ENCODE measurements around the gene DSTN.

DSTN gene

DNA sequence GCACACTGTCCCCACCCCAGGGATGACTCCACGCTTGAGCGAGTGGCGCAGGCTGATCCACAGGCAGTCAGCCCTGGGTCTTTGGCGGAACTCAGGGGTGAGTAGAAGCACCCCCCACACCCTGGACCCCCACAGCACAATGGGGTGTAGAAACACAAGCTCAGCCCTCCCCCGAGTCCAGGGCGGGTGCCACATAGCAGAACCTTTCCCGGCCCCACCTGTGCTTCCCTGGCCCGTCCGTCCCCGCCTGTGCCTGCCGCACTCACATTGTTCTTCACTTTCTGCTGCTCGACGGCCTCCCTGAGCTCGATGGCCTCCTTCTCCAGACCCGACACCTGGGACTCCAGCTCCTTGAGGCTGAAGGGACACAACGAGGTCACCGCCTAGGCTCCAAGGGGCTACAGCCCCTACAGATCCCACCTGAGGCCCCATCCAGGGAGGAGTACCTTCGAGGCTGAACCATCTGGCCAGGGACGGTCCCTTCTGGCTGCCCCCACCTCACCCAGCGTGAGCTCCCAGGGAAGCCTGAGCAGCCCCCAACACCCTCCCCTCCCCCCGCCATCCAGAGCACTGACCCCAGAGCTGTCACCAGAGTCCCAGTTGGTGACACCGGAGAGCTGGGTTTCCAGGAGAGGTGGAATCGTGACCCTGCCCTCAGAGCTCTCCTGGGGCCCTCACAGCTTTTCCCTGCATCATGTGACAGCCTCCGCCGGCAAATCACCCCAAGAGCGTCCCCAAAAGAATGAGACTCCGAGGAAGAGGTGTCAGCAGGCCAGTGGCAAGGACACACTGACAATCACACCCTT, 55.6 kb downstream of the DSTN start:
- no peak for DNase-seq

DNA sequence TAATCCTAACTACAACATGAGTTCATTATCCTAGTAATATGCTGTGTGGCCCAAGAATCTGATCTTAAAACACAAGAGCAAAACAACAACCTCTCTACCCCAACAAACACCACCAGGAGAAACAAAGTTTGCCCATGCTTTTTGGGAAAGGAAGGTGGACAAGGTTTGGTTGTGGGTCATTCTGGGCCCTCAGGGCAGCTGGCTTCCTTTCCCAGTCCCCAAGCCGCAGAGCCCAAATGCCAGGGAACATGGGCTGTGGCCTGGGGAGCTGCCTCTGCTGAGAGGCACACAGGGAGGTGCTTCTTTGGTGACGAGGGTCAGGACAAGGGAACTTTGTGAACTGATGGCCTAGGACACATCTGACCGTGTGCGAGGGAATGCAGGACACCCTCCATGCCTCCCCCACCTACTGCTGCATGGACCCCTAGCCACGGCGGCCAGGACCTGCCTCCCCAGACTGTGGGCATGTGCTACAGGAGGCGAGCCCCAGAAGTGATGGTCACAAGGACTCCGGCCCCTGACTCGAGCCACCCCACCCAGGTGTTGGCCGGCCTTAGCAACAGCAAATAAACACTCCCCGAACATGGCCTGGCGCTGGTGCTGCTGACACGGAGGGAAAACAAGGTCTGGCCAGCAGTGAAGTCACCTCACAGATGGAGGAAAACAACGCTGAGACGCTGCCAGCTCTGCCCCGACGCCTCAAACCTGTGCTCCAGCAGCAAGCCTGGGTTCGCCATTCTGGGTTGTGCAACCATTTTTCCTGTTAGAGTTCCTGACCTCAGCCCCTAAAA, 56.5 kb downstream of the DSTN start:
- DNase-seq, result no peak

DNA sequence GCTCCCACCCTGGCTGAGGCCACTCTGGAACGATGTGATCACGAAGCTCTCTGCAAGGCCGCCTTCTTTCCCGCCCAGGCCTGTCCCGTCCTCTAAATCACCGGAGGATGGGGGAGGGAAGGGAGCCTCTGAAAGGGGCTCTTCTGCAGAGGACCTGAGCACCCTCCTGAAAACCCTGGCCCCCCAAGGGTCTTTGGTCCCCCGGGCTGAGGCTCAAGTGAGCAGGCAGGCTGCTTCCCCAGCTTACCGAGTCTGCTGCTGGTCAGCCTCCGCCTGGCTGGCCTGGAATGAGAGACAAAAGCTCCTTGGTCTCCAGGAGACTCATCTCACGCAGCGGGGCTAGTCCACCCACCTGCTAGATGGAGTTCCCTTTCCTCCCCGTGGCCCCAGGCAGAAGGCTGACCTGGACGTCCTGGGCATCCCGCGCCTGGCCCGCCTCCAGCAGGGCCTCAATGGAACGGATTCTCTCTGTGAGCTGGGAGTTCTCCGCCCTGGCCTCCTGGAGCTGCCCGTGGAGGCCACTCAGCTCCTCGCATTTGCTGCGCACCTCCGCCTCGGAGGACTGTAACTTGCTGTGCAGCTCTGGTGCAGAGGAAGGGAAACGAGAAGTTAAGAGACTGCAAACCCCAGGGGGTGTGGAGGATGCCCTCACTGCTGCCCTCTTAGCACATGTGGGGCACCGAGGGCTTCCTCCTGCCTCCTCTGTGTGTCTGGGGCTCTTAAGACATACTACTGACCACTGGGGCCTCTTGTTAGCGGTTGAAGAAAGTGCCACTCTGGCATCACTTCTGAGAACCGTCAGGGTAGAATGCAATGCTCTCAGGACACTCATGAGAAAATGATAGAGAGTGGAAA, 57.5 kb downstream of the DSTN start:
- no peak for DNase-seq

DNA sequence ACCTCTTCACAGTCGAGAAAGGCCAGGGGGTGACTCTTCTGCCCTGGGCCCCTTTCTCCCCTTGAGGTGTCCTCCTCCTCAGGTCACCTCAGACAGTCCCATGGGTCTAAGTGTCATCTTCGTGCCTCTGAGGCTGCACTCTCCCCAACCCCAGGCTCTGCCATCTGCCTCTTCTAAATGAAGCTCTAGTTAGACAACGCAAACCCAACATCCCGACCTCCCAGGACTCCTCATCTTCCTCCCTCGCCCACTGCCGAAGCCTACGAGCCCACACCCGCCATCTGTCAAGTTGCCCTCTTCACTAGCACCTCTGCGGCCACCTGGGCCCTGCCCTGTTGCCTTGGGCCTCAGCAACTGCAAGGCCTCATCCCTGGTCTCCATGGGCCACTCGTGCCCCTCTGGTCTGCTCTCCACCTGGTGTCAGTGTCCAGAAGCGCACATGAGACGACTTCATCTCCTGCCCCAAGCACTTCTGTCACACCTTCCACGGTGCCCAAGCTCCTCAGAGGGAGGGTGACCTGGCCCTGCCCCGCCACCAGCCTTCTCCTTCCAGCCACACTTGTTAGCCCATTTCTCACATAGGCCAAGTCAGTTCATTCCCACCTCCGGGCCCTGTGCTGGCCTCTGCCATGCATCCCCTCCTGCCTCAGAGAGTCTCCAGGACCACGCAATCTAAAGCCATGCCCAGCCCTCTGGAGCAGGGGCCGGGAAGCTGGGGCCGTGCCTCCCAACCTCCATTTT, 58.4 kb downstream of the DSTN start:
- DNase-seq, result no peak

DNA sequence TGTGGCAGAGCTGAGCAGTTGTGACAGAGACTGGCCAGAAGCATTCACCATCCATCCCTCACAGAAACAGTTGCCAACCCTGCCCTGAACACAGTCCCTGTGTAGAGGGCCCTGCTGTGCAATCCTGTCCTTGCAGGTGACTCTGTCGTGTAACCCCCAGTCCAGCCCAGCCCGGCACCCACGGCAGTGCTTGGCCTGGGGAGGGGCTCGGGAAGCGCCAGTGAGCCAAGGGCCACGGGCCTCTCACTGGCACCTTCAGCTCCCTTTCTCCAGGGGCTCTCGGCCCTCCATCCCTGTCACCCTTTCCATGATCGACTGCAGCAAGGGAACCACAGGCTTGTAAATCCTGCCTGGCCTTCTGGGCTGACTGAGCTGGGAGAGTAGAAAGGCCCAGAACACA, 59.1 kb downstream of the DSTN start:
- DNase-seq, result no peak

DNA sequence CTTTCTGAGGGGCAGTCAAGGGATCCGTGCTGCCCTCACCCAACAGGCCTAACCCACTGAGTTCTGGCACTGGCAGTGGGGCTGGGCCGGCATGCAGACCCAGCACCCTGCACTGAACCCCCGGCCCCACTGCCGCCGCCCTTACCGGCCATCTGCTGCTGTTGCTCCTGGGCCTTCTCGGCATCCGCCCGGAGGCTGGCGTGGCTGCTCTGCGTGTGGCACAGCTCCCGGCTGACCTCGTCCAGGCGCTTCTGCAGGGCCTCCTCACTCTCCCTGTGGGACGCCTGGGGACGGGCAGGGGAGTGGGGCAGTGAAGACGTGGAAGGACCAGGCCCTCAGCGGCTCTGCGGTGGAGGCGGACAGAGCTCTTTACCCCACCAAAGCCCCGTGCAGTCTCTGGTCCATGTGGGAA, 59.8 kb downstream of the DSTN start:
- no peak for DNase-seq

DNA sequence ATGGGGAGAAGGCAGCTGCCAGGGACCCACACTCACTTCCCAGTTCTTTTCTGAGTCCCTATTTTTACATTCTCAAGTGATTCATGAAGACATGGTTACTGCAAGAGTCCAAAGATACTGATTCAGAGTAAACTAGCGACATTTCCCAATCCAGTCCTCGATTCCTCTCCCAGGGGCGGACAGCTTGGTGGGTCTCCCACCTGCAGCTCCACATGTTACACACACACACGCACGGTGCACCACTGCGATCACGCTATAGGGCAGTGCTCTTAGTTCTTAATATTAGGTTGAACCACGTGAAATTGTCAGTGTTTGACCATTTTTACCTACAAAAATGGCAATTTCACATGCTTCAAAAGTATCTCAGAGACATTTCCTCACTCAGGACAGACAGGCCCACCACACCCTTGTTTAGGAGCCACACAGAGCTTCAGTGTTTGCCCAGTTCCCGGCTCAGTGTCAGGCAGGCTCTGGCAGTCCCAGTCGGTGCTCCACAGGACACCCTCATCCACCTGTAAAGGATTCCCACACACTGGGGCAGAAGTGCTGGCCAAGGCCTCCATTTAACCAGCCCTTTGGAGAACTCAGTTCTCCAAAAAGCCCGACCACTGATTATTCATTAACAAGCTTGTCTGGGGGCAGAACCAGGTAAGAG, 60.4 kb downstream of the DSTN start:
- DNase-seq, result no peak

DNA sequence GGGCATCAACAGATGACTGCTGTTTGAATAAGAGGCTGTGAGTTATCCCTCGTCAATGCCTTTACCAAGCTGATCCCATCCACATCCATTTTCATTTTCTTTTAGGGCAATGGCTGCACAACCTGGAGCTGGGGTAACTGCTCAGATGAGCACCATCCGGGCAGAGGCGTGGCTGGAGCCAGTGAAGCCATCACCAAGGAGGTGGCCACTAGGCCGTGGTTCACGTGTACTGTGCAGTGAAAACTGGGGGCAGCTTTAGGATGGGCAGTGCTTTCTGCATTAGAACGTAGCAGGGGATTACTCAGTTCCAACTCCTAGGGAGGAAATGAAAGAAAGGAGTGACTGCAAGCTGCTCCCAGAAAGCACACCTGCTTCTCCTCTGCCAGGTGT, 60.9 kb downstream of the DSTN start:
- no peak for DNase-seq

DNA sequence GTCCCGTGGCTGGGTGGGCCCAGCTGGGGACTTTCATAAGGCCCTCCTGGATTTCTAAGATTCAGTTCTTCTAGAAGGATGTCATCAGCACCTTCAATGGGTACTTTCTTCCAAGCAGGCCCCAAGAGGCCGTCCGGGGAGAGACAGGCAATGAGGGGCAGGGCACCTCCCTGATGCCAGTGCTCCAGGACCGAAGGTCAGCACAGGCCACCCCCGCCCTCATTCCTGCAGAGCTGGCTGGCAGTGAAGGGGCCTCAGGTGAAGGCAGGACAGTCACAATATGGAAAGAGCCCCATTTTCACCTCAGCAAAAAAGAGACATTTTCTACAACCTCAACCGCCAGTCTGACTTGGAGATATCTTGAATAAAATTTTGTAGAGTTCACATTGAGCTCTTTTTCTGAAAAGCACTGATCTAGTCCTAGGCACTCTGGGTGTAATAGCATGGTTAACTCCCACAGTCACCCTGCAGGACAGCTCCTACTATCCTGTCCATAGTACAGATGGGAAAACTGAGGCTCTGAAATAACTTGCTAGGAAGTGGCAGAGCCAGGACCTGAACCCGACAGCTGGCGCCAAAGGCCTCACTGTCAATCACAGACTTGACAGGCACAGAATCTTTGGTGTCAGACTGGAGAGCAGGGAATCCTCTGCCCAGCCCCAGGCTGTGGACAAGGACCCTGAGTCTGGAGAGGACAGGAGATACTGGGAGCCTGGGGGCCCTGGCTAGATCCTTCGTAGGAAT, 61.9 kb downstream of the DSTN start:
- no peak for DNase-seq

DNA sequence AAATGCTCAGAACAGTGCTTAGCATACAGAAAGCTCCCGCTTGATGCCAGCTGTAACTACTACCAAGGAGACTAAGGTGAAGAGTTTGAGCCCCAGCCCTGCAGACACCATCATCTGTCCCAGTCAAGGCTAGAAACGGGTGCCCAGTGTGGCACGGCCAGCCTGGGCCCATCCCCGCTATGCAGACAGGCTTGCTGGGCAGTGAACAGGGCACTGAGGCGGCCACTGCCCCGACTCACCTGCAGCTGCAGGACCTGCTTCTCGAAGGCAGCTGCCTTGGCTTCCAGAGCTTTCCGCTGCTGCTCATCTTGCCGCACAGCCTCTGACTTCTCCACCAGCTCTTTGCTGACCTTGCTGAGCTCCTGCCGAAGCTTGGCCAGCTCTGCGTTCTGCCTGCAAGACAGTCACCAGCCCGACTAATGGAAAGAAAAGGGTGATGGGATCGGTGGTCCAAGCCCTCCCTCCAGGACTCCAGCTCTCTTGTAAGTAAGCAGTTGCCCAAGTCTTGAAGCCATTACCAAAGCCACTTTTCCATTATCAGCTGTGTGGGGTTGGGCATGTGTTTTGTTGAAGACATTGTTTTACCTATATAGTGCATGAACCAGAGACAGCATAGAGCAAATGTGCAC, 63.5 kb downstream of the DSTN start:
- no peak for DNase-seq

DNA sequence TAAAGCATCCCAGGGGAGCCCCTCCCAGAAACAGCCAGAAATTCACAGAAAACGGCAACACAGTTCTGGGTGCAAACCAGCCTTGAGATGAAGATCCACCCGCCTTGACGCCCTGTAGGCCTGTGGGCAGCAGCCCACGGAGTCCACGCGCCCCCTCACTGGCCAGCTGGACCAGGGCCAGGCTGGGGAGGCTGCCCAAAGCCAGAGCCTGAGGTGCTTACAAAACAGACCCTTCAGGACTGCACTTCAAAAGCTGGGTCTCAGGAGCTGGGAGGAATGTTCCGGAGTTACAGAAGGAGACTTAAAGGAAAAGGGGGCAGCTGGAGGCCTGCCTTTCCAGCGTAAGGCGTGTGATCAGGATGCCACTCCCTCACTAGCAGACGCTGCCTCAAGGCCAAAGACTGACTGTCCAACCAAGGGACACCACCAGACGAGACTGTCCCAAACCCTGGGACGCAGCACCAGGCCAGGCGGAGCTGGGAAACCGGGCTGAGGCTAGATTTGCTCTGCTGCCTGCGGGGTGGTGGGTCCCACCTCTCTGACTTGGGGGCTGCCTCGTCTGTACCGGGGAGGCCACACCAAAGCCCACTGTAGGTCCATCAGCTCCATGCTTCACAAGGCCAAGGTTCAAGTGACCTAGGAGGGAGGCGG, 64.1 kb downstream of the DSTN start:
- DNase-seq, result no peak

DNA sequence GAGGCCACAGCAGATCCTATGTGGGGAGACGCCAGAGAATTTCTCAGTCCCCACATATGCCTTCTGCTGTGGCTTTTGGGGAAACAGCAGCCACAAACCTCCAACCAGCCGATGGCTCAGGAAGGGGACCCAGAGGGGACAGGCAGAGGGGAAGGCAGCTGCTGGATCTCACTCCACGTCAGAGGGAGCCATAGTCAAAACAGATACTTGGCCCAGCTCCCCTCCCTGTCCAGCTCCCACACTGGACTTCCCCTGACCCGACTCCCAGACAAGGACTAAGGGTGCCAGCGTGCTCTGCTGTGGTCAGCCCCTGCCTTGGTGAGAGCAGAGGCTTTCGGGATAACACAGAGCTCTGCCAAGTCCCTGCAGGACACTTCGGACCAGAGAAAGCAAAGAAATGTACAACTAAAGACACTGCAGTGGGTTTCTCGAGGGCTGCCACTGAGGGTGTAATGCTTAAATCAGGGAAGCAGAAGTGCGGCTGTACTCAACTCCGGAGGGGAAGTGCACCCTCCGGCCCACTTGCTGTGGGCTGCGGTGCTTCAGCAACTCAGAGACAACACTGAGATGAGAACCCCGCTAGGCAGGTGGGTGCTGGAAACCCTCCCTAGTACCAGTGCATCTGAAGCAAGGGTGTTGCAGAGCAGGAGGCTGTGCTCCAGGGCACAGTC, 64.9 kb downstream of the DSTN start:
- DNase-seq, result no peak

DNA sequence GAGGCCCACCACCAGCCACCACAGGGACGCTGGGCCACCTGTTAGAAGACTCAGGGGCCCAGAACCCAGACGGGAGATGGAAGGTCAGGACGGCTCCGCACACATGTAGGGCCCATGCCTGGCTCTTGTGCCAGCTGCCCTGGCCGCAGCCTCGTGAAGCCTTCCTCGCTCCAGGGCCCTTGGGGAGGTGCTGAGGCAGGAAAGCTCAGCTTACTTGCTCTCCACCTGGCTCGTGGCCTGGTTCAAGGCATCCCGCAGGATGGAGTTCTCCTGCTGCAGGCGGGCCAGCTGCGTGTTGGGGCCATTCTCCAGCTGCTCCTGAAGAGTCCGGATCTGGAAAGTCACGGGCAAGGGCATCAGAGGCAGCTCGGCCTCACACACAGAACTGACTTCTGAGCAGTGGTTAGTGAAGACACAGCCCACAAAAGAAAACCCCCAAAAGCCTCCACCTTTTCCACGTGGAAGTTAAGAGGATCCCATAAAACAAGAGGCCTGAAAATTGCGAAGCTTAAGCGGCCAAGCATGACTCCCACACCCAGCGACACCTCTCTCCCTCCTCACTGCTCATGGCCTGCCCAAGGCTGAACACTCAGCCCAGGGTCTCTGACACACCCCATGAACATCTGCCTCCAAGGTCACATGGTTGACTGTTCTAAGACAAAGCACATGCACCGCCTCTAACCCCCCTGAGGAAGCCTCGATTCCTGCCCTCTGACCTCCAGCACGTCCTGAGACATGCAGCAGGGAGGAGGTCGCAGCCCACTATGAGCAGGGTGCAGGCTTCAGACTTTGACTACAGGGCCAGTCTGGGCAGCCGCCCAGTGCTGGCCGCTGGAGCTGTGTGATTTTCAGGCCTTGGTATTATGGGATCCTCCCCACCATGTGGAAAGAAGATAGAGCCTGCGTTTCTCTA, 65.7 kb downstream of the DSTN start:
- no peak for DNase-seq

DNA sequence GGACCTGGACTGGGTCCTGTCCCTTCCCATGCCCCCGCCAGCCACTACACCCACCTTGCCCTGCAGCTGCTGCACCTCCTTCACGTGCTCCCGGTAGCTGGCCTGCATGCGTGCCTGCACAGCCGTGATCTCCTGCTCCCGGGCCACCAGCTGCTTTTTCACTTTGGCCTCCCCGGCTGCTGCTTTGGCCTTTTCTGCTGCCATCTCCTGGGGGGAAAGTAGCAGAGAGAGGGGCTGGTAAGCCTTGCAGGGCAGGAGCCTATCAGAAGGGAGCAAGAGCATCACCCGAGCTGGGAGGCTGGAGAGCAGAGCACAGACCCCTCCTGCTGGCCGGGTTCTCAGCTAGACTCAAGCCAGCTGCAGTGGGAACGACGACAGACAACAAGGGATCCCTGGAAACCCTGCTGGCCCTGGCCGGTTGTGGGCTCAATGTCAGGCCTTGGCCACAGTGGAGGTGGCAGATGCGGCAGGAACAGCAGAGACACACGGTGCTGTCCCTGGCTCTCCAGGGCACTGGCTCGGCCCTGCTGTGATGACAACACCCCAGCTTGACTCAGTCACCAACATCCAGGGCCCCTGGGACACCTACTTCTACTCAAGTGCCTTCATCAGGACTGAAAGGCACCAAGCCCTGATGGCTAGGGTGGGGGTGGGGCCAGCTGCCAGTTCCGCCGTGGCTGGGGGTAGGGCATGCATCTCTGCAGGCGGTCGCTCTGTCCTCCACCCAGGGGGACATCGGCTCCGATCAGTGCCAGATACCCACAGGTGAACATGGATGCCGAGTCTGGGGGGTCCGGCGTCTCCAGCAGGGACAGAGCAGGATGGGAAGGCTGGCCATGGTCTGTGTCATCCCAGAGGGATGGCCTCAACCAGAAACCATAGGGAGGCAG, 66.9 kb downstream of the DSTN start:
- no peak for DNase-seq

DNA sequence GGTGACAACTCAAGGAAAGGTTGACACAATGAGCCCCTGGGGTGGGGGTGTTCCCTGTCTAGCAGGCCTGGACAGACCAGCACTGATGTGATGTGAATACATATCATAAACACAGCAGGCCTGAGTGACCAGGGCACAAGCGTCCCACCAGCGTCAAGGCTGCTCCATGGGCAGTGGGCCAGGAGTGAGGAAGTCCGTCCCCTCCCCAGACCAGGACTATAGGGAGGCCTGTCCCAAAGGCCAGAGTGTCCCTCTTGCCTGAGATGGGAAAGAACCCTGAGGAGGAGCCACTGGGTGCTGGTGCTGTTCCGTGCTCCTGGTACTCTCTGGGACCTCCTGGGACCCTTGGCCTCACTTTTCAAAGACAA, 67.5 kb downstream of the DSTN start:
- no peak for DNase-seq

DNA sequence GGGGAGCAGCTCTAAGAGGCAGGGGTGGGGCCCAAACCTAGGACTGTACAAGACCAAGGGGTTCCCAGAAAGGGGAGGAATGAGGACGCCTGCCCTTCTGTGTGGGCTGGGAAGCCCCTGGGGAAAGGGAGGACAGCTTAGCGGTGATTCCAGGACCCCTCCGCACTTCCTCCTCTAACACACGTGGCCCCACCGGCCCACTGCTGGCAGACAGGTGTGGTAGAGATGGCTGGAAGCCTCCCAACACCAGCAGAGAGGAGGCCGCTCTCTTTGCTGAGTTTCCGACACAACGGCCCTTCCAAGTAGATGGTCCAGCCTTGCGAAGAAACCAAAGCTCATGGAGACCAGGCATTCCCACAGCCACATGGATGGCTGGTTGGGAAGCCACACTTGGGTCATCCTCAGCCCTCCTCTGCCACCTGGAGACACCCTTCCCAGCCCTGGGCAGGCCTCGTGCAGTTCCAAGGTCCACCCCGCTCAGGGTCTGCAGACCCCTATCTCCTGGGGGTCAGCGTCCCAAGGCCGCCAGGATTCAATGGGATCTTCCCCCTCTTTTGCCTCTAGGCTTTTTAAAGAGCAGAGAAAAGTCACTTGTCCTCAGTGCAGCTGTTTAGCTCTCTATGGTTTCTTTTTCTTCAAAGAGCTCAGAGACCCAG, 68.2 kb downstream of the DSTN start:
- DNase-seq, result no peak

DNA sequence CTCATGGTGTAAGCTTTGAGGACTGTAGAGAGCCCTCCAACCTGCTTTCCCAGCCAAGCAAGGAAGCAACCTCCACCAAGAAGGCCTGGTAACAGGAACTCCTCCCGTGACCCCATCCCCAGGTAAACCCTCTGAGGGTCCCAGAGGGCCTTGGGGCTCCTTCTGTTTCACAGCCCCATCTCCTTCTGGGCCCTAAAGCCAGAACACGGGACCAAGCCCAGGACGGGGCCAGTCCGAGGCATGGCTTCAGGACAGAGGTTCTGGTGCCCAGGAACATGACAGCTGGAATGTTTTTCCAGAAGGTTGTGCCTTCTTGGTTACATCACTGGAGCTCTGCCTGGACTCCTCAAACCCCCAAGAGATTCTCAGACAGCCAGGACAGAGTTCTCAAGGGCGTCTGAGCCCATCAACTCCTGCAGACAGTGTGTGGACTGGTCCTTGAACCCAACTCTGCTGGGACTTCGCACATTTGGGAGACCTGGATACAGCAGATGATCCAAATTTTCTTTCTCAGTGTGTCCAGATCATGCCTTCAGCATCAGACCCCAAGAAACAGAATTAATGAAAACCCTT, 69.0 kb downstream of the DSTN start:
- no peak for DNase-seq

Measured in CD4-positive, alpha-beta T cell treated with Interleukin-17A for 4 hours (primary cell).